Astrocyte of the cerebellum (primary cell): Measurements from ENCODE around the gene CABCOCO1.
"Not testable (repeated sequence)": the region's sequence is repeated elsewhere in the genome, so short reads cannot be mapped to it uniquely, and the experiment has no call there.

Source experiments
- DNase-seq: peaks from one replicate; pipeline ENCODE4 v3.0.0-alpha.2; 2011; ENCODE audit warnings: low read depth
- H3K4me3 ChIP-seq: 2 replicates; pipeline ENCODE4 v1.5.1; 2011; ENCODE audit warnings: mild to moderate bottlenecking, low read depth, low read length, moderate library complexity
- CTCF ChIP-seq: IDR thresholded peaks from 2 replicates; pipeline ENCODE4 v1.5.1; 2012; ENCODE audit warnings: low read length, low read depth, moderate library complexity, mild to moderate bottlenecking; ENCODE audit errors: missing control alignments
- in situ Hi-C: cut with HindIII; loops from 2 replicates; pipeline ENCODE4 v1.10.0; 2017; ENCODE audit warnings: low sequenced_read_pairs

CABCOCO1 gene

GRCh38 chr10:61735882-61736281, 73.2 kb downstream of the CABCOCO1 start:
- no peak for TF ChIP-seq CTCF
- H3K4me3 ChIP-seq, result no peak overlapping the region
- DNase-seq, result no peak
- in situ Hi-C loops, result no loop called here

GRCh38 chr10:61737455-61737854, 74.7 kb downstream of the CABCOCO1 start:
- in situ Hi-C loops, DNase-seq, H3K4me3 ChIP-seq: not testable (repeated sequence)

GRCh38 chr10:61742812-61743211, 80.1 kb downstream of the CABCOCO1 start:
- no peak for TF ChIP-seq CTCF
- in situ Hi-C loops, result loop anchor here (10.0 kb wide), 1 partner anchor 632 kb away; the partner anchor contains the start of gene ZNF365

GRCh38 chr10:61744469-61744868, 81.7 kb downstream of the CABCOCO1 start:
- TF ChIP-seq CTCF, result no peak
- in situ Hi-C loops, result loop anchor here (10.0 kb wide), 1 partner anchor 630 kb away; the partner anchor contains the start of gene ZNF365
- DNase-seq, result no peak
- no peak overlapping the region for H3K4me3 ChIP-seq

More at GRCh38 chr10:61742812-61743211, 80.1 kb downstream of the CABCOCO1 start:
- no peak for DNase-seq
- no peak overlapping the region for H3K4me3 ChIP-seq

- TF ChIP-seq CTCF, result no peak
- no peak for DNase-seq
- H3K4me3 ChIP-seq, result no peak overlapping the region
- in situ Hi-C loops, result loop anchor here (10.0 kb wide), 1 partner anchor 628 kb away; the partner anchor contains the start of gene ZNF365
These were observed 83.6 kb downstream of the CABCOCO1 start for GRCh38 chr10:61746377-61746776.

GRCh38 chr10:61747307-61747706, 84.6 kb downstream of the CABCOCO1 start:
- H3K4me3 ChIP-seq, result no peak overlapping the region
- DNase-seq, result no peak
- in situ Hi-C loops, result loop anchor here (10.0 kb wide), 1 partner anchor 627 kb away; the partner anchor contains the start of gene ZNF365
- no peak for TF ChIP-seq CTCF

- no peak overlapping the region for H3K4me3 ChIP-seq
- in situ Hi-C loops, result loop anchor here (10.0 kb wide), 1 partner anchor 626 kb away; the partner anchor contains the start of gene ZNF365
These were observed 86.6 kb downstream of the CABCOCO1 start for GRCh38 chr10:61749291-61749690.

More at GRCh38 chr10:61749291-61749690, 86.6 kb downstream of the CABCOCO1 start:
- TF ChIP-seq CTCF, result no peak
- no peak for DNase-seq
